ENCODE measurements around the gene DOK6. TPM values are rescaled to one million over a fixed set of nuclear protein-coding genes. Genes with fewer than 3 reads are reported as not detected.

DOK6 gene
- total RNA-seq, 1 donor from 2014 or later, result not detected

- Histone ChIP-seq H3K4me3 (no peak overlapping the region), H3K9me3 (no peaks in the 10 kb centered on the region), H3K36me3 (no peaks in the 10 kb centered on the region), H3K27ac (no peak overlapping the region), H3K27me3 (no peaks in the 10 kb centered on the region), H3K4me1 (no peaks in the 10 kb centered on the region)
- intact Hi-C loops (cut with DNase I), result no loop called here
- no peak for TF ChIP-seq CTCF (IDR thresholded peaks at IDR 0.05)
- DNase-seq (ENCODE audit: low spot score in 2 of 2), result no peak
Observed at GRCh38 chr18:69585696-69586095, 185.0 kb downstream of the DOK6 start.

- no peaks in the 10 kb centered on the region for H3K36me3 ChIP-seq
- no peak for DNase-seq (ENCODE audit: low spot score in 2 of 2)
- intact Hi-C loops (cut with DNase I), result no loop called here
- H3K27me3 ChIP-seq, result no peaks in the 10 kb centered on the region
- H3K27ac ChIP-seq, result no peak overlapping the region
- H3K4me3 ChIP-seq, result no peak overlapping the region
- H3K9me3 ChIP-seq, result no peaks in the 10 kb centered on the region
- TF ChIP-seq CTCF (IDR thresholded peaks at IDR 0.05), result no peak
- no peaks in the 10 kb centered on the region for H3K4me1 ChIP-seq
Observed at GRCh38 chr18:69586537-69586936, 185.8 kb downstream of the DOK6 start.

- H3K4me1 ChIP-seq, result no peaks in the 10 kb centered on the region
- H3K27ac ChIP-seq, result no peak overlapping the region
- no peak for DNase-seq (ENCODE audit: low spot score in 2 of 2)
- intact Hi-C loops (cut with DNase I), result no loop called here
- no peaks in the 10 kb centered on the region for H3K27me3 ChIP-seq
- no peaks in the 10 kb centered on the region for H3K36me3 ChIP-seq
- TF ChIP-seq CTCF (IDR thresholded peaks at IDR 0.05), result no peak
- H3K4me3 ChIP-seq, result no peak overlapping the region
- H3K9me3 ChIP-seq, result no peaks in the 10 kb centered on the region
Observed at GRCh38 chr18:69588301-69588700, 187.6 kb downstream of the DOK6 start.

- Histone ChIP-seq H3K4me1 (no peaks in the 10 kb centered on the region), H3K4me3 (no peak overlapping the region), H3K36me3 (no peaks in the 10 kb centered on the region), H3K27me3 (no peaks in the 10 kb centered on the region), H3K27ac (no peak overlapping the region), H3K9me3 (no peaks in the 10 kb centered on the region)
- no peak for DNase-seq (ENCODE audit: low spot score in 2 of 2)
- intact Hi-C loops (cut with DNase I), result no loop called here
- no peak for TF ChIP-seq CTCF (IDR thresholded peaks at IDR 0.05)
Observed at GRCh38 chr18:69590150-69590549, 189.5 kb downstream of the DOK6 start.

- H3K9me3 ChIP-seq, result no peaks in the 10 kb centered on the region
- no peaks in the 10 kb centered on the region for H3K27me3 ChIP-seq
- H3K27ac ChIP-seq, result no peak overlapping the region
- no peaks in the 10 kb centered on the region for H3K4me1 ChIP-seq
- DNase-seq (ENCODE audit: low spot score in 2 of 2), result no peak
- no peaks in the 10 kb centered on the region for H3K36me3 ChIP-seq
- intact Hi-C loops (cut with DNase I), result no loop called here
- H3K4me3 ChIP-seq, result no peak overlapping the region
- TF ChIP-seq CTCF (IDR thresholded peaks at IDR 0.05), result no peak
Observed at GRCh38 chr18:69596345-69596744, 195.7 kb downstream of the DOK6 start.

- intact Hi-C loops (cut with DNase I), result no loop called here
- no peak for DNase-seq (ENCODE audit: low spot score in 2 of 2)
- H3K4me1 ChIP-seq, result no peaks in the 10 kb centered on the region
- TF ChIP-seq CTCF (IDR thresholded peaks at IDR 0.05), result no peak
- no peaks in the 10 kb centered on the region for H3K9me3 ChIP-seq
- no peak overlapping the region for H3K4me3 ChIP-seq
- no peak overlapping the region for H3K27ac ChIP-seq
- no peaks in the 10 kb centered on the region for H3K36me3 ChIP-seq
- H3K27me3 ChIP-seq, result no peaks in the 10 kb centered on the region
Observed at GRCh38 chr18:69597561-69597960, 196.9 kb downstream of the DOK6 start.
